Measurements from ENCODE around the gene IZUMO1. TPM values are rescaled to one million over a fixed set of nuclear protein-coding genes. Genes with fewer than 3 reads are reported as not detected.

IZUMO1 gene
- total and polyA plus RNA-seq, 2 of the 13 experiments (the other 11 are each of a cell fraction or from before 2014, with no cell fraction given), result 0.07 to 0.22 TPM

- TF ChIP-seq CSRNP1 (CRISPR knock-in tag; IDR thresholded peaks at IDR 0.05), result peak; percentile 70; the same call in 1 of the 2 replicates
- no peak for TF ChIP-seq ZNF468 (CRISPR knock-in tag; IDR thresholded peaks at IDR 0.05)
- peak; percentile 4; the same call in 1 of the 2 replicates for TF ChIP-seq ZNF431 (CRISPR knock-in tag; IDR thresholded peaks at IDR 0.05; ENCODE audit: borderline replicate concordance, low read depth)
- TF ChIP-seq RARA (CRISPR knock-in tag; IDR thresholded peaks at IDR 0.05), result peak; percentile 96
- TF ChIP-seq JUN (CRISPR knock-in tag; IDR thresholded peaks at IDR 0.05), result peak; percentile 78; the same call in 1 of the 2 replicates
- no peak for TF ChIP-seq MAFF (IDR thresholded peaks at IDR 0.05; ENCODE audit: low read depth, low read length)
- TF ChIP-seq ELF1 (CRISPR knock-in tag; IDR thresholded peaks at IDR 0.05), result peak; percentile 56
- TF ChIP-seq THAP9 (CRISPR knock-in tag; IDR thresholded peaks at IDR 0.05; ENCODE audit: borderline replicate concordance), result no peak
- TF ChIP-seq ZBTB44 (CRISPR knock-in tag; IDR thresholded peaks at IDR 0.05), result no peak
- TF ChIP-seq HES4 (CRISPR knock-in tag; IDR thresholded peaks at IDR 0.05; ENCODE audit: borderline replicate concordance), result no peak
- no peak; the same call in 1 of the 2 replicates for TF ChIP-seq HOXA5 (CRISPR knock-in tag; IDR thresholded peaks at IDR 0.05)
- no peak for TF ChIP-seq ARNT2 (CRISPR knock-in tag; IDR thresholded peaks at IDR 0.05; ENCODE audit: low read depth)
- no peak for TF ChIP-seq TRAFD1 (CRISPR knock-in tag; IDR thresholded peaks at IDR 0.05; ENCODE audit: borderline replicate concordance)
- TF ChIP-seq HMGXB3 (CRISPR knock-in tag; IDR thresholded peaks at IDR 0.05; ENCODE audit: borderline replicate concordance), result 0 out of 2 replicates have a peak, but pooled peaks have one; percentile 22
- no peak for TF ChIP-seq ZNF891 (CRISPR knock-in tag; IDR thresholded peaks at IDR 0.05)
- TF ChIP-seq LBX2 (CRISPR knock-in tag; IDR thresholded peaks at IDR 0.05; ENCODE audit: borderline replicate concordance), result no peak
Measured at GRCh38 chr19:48718711-48719231, 27.9 kb downstream of the IZUMO1 start (continued).

Data from HepG2 (cell line).